Measurements from ENCODE around the gene ELFN2.
A peak's percentile ranks its signal among the peaks of the same experiment; 100 is the strongest.

The ELFN2 gene

DNA sequence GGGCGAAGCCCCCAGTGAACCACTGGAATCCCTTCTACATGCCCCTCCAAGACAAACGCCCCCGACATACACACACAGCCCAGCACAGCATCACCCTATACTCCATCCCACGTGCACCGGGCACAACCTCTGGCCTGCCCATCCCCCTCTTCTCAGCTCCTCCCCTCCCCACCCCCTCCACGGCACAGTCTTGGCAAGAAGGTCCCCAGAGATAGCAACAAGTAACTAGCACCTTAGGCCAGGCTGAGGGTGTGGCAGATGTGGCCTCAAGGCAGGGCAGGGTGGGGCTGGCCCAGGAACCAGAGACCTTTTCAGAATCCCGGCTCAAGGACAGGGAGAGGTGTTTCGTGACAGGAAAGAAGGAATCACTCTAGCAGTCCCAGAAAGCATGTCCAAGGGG, 90.7 kb downstream of the ELFN2 start:
- DNase-seq (ENCODE audit: low read depth, low spot score): no peak

DNA sequence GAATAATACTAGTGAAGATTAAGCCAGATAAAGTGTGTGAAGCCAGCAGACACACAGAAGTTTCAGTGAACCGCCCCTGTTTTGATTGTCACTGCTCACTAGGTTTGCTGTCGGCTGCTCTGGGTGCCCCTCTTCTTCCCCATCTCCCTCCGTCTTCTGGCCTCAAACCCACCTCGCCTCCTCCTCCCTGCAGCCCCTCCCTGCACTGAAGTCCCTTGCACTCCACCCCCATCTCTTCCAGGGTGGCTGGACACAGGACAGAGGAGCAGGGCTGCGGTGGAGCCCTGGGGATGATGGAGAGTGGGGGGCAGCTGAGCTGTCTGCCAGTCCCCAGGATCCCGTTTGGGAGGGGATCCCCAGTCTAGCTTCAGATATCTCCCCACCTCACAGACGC, 91.5 kb downstream of the ELFN2 start:
- DNase-seq (ENCODE audit: low read depth, low spot score): no peak

DNA sequence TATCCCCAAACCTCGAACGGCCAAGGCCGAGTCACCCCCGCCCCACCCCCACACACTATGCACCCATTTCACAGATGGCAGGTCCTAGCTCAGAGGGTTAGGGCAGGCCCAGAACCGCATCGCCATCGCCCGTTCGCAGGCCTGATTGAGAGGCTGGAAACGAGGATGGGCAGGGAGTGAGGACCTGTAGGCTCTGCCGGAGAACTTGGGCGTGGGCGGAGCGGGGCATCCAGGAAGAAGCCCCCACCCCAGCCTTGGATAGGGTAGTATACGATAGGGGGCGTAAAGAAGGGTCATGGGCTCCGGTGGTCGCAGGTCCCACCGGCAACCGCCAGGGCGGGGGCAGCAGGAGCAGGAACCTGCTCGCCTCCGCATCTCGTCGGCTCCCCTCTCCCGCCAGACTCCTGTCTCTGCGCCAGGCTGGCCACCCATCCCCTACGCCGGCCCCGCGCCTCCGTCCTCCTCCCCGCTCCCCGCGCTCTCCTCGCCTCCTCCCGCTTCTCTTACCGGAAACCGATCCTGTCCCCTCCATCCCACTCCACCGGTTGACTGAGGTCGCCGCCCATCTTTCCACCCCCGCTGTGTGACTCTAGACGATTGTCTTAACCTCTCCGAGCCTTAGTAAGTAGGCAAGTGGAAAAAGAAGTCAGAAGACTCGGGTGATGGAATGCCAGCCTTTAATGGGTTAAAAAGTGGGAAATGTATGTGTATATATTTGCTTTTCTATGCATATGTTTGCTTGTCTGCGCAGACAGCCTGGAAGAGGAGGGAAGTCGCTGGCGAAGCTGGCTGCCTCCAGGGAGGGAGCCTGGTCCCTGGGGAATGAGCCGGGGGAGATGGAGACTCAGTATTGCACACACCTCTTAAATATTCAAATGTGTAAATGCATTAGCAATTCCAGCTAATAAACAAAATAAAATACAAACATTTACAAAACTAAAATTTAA, 92.1 kb downstream of the ELFN2 start:
- DNase-seq (ENCODE audit: low read depth, low spot score): no peak

DNA sequence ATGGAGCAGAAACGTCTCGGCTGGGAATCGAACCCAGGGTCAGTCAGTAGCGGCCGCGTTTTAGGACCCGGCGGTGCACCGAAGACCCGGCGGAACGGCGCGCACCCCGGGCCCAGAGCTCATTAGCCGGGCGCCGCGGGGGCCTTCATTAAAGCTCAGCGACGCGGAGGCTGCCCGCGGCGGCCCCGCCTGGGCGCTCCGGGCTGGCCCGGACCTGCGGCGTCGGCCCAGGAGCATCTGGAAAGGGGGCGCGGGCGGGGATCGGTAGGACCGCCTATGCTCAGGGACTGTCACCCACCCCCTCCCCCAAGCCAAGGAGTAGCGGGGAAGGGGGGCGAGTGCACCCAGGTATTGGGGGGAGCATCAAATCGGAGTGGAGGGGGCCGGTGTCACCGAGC, 92.8 kb downstream of the ELFN2 start:
- no peak for DNase-seq (ENCODE audit: low read depth, low spot score)

DNA sequence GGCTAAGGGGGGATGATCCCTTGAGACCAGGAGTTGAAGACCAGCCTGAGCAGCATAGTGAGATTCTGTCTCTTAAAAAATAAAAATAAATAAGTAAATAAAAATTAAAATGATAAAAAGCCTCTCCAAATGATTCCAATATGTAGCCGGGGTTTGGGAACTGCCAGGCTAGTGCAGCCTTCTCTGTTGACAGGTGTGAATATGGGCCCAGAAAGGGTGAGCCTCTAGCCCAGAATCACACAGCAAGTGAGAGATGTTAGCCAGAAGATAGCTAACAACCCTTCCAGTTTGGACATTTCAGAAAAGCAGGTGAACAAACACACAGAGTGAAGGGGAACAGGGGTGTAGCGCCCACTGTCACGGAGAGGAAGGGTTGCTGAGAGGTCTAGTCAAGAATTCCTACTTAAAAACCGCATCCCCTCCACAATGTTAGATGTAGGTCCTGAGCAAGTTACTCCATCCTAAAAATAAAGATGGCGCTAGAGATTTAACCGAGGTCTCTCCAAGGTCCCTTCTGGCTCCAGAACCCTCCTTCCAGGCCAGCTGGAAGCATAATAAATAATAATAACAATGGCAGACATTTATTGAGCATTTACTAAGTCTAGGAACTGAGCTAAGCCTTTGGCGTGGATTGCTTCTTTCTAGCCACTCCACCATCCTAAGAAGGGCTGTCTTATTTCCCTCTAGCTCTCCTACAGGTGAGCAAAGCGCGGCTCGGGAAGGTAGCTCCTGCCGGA, 93.4 kb downstream of the ELFN2 start:
- no peak for DNase-seq (ENCODE audit: low read depth, low spot score)

DNA sequence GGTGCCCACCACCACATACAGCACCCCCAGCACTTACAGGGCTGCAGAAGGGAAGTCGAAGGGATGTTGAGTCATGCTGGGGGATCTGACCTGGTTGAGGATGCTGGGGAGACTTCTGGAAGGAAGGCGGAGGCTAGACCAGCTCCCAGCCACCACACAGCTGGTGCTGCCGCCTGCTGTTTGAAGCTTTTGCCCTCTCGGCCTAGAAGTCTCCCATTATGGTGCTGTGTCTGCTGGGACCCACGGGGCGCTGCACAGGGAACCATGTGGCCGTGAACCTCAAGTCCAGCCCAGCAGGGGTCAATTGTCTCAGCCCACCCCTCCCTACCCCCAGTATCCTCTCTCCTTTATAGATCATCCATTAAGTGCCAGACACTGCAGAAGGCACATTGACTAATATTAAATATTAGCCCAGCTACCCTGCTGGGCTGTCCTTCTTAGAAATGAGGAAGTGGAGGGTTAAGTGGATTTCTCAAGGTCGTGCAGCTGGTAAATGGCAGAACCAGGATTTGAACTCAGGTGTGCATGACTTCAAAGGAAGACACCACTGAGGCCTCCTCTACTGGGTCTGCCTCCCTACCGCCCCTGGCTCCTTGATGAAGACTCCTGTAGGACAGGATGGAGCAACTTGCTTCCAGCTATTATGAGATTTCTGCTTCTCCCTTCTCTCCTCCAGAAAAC, 95.3 kb downstream of the ELFN2 start:
- DNase-seq (ENCODE audit: low read depth, low spot score): no peak

DNA sequence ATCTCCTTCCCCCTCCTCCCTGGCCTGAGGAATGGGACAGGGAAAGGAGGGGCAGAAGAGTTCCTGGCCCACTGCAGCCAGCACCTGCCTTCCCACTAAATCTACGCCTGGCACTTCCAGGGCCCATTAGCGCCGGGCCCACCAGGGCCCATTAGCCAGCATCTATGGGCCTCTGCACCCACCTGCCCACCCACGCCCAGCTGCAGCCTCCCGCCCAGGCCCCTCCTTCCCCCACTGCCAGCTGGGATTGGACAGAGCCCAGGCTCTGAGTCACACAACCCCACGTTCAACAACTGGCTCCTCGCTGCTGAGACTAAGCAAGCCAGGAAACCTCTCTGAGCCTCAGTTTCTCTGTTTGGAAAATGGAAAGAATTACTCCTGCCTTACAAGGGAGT, 96.2 kb downstream of the ELFN2 start:
- DNase-seq (ENCODE audit: low read depth, low spot score): peak; percentile 82

DNA sequence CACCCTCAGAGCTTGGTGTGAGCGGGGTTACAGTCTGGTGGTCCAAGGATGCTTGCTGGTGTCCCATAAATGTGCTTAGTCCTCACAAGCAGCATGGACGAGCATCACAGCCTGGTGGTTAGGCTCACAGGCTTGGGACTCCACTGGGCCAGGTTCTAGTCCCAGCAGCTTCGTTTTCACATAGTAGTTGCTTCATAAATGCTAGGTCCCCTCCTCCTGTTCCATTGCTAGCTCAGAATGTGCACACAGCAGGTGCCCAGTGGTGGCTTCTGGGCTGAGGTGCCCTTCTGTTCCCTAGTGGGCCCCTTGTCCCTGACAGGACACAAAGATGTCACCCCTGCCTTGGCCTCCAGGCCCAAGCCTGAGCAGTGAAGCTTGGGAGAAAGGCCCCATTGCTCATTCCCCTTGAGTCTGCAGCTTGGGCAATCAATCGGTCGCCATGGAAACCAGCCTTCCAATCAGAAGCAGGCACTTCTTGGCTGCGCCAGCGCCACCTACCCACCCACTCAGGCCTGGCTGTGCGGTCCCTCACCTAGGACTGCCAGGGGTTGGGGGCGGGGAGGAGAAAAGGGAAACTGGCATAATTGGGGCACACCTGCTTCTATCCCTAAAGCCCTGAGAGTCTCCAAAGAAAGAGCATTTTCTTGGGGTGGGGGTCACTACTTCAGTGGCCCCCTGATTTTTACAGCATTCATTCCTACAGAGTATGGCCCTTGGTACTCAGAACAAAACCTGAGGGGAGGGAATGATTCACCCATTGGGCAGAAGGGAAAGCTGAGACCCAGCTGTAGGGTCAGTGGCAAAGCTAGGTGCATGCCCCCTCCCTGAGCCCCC, 96.9 kb downstream of the ELFN2 start:
- peak; percentile 91 for DNase-seq (ENCODE audit: low read depth, low spot score)

DNA sequence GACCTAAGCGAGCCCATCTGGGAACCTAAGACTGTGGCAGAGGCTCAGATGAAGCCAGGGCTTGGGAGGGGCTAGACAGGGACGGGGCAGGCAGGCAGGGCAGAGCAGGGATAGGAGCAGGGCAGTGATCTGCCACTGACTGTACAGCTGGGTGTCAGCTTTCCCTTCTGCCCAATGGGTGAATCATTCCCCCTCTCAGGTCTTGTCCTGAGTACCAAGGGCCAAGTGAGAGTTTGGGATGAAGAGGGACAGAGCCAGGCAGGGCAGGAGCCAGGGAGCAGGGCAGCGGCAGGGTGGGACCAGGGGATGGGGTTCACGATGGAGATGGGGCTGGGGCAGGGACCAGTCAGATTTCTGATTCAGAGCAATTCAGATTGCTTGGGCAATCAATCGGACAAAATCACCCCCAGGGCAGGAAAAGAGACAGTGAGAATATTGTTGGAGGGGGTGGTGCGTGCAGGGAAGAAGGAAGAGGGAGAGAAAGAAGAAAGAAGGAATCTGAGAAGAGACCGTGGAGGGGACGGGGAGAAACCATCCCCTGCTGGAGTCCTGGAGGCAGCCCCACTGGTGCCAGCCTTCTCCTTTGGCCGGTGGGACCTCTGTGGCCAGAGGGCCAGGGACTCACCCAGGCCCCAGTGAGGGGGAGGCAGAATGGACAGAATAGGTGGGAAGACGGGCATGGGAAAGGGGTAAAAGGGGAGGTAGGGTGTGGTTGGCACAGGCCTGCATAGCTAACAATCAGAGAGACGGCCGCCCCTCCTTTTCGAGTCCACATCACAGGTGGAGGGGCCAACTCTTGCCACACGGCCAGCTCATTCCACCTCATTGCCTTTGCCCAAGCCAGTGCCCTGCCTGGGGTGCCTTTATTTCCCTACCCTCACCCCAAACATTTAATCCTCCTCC, 97.8 kb downstream of the ELFN2 start:
- no peak for DNase-seq (ENCODE audit: low read depth, low spot score)

DNA sequence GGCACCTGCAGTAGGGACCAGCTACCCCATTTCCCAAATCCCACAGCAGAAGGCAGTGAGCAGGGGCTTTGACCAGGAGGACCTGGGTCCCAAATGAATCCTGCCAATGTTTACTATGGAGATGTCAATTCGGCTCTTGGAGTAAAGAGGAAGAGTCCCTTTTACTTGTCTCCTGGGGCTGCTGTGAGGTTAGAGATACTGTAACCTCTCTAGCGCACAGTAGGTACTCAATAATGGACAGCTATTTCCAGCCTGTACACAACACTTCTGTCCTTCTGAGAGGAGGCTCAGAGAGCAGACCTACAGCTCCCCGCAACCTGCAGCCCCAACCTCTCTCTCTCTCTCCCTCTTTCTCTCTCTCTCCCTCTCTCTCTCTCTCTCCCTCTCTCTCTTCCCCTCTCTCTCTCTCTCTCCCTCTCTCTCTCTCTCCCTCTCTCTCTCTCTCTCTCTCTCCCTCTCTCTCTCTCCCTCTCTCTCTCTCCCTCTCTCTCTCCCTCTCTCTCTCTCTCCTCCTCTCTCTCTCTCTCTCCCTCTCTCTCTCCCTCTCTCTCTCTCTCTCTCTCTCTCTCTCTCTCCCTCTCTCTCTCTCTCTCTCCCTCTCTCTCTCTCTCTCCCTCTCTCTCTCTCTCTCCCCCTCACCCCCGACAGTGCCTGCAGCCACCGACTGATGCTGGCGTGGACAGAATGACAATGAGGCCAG, 98.6 kb downstream of the ELFN2 start:
- DNase-seq (ENCODE audit: low read depth, low spot score): peak; percentile 52

DNA sequence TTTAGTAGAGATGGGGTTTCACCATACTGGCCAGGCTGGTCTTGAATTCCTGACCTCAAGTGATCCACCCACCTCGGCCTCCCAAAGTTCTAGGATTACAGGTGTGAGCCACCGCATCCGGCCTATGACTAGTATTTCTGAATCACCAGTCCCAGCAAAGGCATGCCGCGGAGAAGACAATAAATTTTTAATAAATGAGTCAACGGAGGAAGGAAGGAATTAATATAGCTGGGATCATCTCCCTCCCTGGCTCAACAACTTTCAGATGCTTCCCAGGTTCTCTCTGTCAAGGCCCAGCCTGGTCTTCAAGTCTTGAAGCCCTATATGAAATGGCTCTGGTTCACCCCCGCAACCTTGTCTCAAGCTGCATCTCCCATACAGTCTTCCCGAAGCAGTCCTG, 99.3 kb downstream of the ELFN2 start:
- peak; percentile 48 for DNase-seq (ENCODE audit: low read depth, low spot score)

DNA sequence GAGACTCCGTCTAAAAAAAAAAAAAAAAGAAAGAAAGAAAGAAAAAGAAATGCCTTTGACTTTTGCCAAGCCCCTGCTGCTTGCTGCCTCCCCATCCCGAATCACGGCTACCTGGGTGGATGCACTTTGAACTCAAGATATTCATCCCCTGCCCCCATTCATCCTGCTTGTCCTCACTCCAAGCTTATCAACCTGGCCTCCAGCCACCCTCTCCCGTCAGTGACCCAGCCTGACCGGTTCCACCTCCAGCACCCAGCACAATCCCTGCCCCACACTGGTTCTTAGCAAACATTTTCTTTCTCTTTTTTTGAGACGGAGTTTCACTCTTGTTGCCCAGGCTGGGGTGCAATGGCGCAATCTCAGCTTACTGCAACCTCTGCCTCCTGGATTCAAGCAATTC, 100.6 kb downstream of the ELFN2 start:
- DNase-seq (ENCODE audit: low read depth, low spot score): no peak

DNA sequence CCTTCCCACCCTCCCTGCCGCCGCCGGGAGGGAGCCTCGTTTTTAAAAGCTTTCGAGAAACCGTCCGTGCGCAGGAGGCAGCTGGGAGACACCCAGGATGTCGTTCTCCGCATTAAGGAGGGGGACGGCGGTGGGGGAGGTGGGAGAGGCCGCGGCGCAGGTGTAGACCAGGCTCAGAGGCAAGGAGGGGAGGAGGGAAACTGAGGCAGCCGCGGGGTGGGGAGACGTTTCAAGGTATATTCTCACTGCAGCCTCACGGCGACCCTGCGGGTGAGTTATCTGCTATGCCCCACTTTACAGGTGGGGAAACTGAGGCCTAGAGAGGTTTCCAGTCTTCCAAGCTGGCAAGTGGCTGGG, 102.3 kb downstream of the ELFN2 start:
- DNase-seq (ENCODE audit: low read depth, low spot score): no peak

DNA sequence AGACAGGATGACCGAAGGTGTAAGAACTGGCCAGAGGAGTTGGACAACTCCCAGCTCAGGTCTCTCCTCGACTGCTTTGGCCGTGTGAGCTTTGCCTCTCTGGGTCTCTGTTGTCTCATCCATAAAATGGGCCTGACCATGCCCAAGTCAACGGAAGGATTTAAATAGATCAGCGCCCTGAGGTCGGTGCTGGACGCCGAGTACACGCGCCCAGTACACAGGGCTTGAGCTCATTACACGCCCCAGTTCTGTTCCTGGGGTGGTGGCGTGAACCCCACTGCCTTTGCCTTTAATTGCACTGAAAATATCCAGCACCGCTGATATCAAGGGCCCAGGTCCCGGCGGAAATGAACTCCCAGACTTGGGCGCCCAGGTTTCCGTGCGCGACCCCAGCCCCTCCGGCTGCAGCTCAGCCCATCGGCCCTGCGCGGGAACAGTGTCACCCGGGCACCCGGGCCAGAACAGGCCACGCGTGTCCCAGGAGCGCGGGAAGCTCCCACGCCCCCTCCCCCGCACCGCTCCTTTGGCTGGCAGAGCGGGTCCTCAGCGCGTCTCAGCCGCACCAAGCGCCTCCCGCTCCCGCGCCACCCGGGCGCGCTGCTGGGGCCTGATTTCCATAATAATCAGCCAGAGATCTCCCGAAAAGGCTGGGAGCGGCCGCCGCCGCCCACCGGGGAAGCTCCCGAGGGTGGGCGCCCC, 102.8 kb downstream of the ELFN2 start:
- DNase-seq (ENCODE audit: low read depth, low spot score): no peak

DNA sequence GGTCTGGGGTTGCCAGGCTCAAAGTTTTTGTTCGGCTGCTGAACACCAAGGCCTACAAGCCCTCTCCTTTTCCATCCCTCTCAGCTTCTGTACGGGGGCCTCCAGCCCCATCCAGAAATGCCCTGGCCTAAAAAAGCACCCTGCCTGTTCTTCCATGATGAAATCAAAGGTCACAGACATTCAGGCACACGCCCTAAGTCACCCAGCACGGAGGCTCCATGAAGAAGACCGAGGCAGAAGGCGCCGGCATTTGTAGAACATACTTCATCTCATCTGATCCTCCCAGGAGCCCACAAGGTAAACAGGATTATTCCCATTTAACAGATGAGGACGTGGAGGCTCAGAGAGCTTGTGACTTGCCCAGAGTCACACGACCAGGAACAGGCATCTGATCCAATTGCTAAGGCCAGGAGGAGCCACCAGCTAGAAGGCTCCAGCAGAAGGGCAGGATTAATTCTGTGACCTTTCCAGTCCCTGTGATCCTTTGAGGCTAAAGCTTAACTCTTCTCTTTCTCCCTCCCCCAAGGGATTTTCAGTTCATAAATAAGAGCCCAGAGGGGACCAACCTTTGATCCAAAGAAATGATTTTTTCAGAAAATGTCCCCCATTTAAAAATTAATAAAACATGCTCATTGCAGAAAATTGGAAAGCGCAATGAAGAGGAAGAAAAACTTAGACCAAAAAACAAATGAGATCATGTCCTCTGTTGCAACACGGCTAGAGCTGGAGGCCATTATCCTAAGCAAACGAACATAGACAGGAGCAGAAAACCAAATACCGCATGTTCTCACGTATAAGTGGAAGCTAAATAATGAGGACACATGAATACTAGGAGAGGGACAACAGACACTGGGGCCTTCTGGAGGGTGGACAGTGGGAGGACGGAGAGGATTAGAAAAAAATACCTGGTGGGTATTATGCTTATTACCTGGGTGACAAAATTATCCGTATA, 106.3 kb downstream of the ELFN2 start:
- DNase-seq (ENCODE audit: low read depth, low spot score): no peak

DNA sequence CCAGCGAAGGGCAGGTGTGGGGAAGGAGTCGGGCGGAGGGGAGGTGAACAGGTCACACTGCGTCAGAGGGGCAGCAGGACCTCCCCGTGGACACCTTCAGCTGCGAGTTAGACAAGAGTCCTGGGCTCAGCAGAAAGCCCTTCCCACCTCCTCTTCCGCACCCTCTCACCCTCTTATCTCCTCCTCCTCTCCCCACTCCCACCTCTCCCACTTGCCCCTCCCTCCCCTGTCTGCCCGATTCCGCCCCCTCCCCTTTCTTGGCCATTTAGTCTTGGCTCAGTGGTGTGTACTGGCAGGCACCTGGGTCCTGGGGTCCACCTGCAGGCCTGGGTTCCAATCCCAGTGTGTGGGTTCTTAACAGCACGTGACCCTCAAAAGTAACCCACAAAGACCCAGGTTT, 107.8 kb downstream of the ELFN2 start:
- DNase-seq (ENCODE audit: low read depth, low spot score): no peak

DNA sequence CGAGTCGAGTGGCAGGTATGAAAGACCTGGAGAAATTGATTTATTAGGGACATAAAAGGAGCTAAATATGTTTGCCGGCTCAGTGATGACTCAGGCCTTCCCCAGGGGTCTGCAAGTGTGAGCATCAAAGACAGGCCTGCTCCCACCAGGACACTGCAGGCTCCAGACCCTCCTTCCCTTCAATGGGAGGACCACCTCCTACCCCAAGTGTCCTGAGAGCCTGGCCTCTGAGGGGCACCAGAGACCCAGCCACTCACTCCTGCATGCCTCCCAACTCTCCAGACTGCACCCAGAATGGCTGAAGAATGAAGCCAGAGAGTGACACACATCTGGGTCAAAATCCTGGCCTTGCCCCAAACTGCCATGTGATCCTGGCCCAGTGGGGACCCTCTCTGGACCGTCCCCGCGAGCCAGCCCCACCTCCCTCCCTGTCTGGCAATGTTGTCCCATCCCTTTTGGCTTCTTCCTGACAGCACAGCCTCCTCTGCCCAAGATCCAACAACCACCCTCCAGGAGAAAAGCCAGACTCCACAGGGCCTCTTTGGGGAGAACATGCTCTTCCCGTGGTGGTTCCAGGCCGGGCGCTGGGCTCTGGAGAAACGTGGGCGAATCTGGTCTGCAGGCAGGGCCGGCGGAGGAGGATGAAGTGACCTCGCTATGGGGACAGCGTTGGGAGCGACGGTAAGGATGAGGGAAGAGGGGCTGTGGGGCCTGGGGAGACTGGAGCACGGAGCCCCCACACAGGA, 108.7 kb downstream of the ELFN2 start:
- no peak for DNase-seq (ENCODE audit: low read depth, low spot score)

Data from astrocyte of the hippocampus (primary cell).